Measurements from ENCODE around the gene MAN2B2. TPM values are rescaled to one million over a fixed set of nuclear protein-coding genes. Genes with fewer than 3 reads are reported as not detected.

Gene MAN2B2
- total and polyA plus RNA-seq, 2 of the 8 experiments (the other 6 are each of a cell fraction or from before 2014, with no cell fraction given): 3.3 to 4.0 TPM

- H3K9ac ChIP-seq (replicated peaks in 1 of 4; ENCODE audit: extremely low read depth in 1 of 4, low read depth in 3 of 4, low read length in 3 of 4): no peak overlapping the region
- H3K14ac ChIP-seq (ENCODE audit: insufficient read length): no peak overlapping the region
- no peaks in the 10 kb centered on the region for H3K79me1 ChIP-seq (ENCODE audit: low read depth, low read length)
- no peaks in the 10 kb centered on the region; a peak in 1 of 7 replicates for H3K27me3 ChIP-seq (replicated peaks in 1 of 4; ENCODE audit: control insufficient read depth in 3 of 4, extremely low read depth in 1 of 4, insufficient read depth in 3 of 4, low read length in 3 of 4)
- H4K8ac ChIP-seq (ENCODE audit: extremely low read depth, insufficient read depth, low read length): no peak overlapping the region
- no peak overlapping the region for H3K56ac ChIP-seq (replicated peaks; ENCODE audit: insufficient read length, low read depth, low read length)
- H2BK15ac ChIP-seq (ENCODE audit: low read length): no peak overlapping the region
- H2AK5ac ChIP-seq (ENCODE audit: low read depth, low read length): no peak overlapping the region
- DNase-seq (ENCODE audit: low read depth in 1 of 2, low spot score in 2 of 2) (no peak), FAIRE-seq (no peak)
- no peak overlapping the region for H3K23ac ChIP-seq (ENCODE audit: insufficient read length)
- no peak overlapping the region for H3K27ac ChIP-seq (ENCODE audit: low read depth, low read length)
- H3K36me3 ChIP-seq (ENCODE audit: control insufficient read depth in 2 of 4, insufficient read depth in 4 of 4, low read length in 3 of 4): peaks cover 0 to 12% (median 2%) of the 10 kb centered on the region in 4 experiments; a peak in 3 of 8 replicates
- peaks cover 0 to 5% of the 10 kb centered on the region in 2 experiments; a peak in 3 of 4 replicates for H3K9me3 ChIP-seq (ENCODE audit: insufficient read depth in 2 of 2, low read depth in 1 of 2, low read length in 1 of 2)
- no peak overlapping the region for H4K5ac ChIP-seq (ENCODE audit: insufficient read length, low read depth, low read length)
- H2BK20ac ChIP-seq (ENCODE audit: low read length): no peak overlapping the region
- H3K4me3 ChIP-seq (ENCODE audit: extremely low read depth in 1 of 4, insufficient read depth in 2 of 4, low read depth in 3 of 4, low read length in 4 of 4): no peak overlapping the region
- H2BK5ac ChIP-seq (ENCODE audit: low read depth, low read length): no peak overlapping the region
- no peak overlapping the region for H4K91ac ChIP-seq (replicated peaks; ENCODE audit: insufficient read length, low read length)
- H2BK12ac ChIP-seq (ENCODE audit: low read depth, low read length): no peak overlapping the region
- H3K4ac ChIP-seq (replicated peaks; ENCODE audit: insufficient read length, low read depth, low read length): no peak overlapping the region
- POLR2A ChIA-PET (ENCODE audit: partially characterized antibody): interaction anchor here (0.7 to 0.9 kb wide), 2 partner anchors 94 to 464 kb away, joined by 3 read pairs; no protein-coding TSS in a partner anchor
- H2BK120ac ChIP-seq (replicated peaks; ENCODE audit: low read depth, low read length): no peak overlapping the region
- H3K4me2 ChIP-seq (ENCODE audit: insufficient read depth in 1 of 2, low read depth in 2 of 2, low read length in 2 of 2): no peak overlapping the region
- H2AFZ ChIP-seq (ENCODE audit: low read length): no peak overlapping the region
- peaks cover 11% of the 10 kb centered on the region; the same call in 1 of the 2 replicates for H3K23me2 ChIP-seq (ENCODE audit: low read depth, low read length)
- CTCF ChIA-PET (ENCODE audit: partially characterized antibody): no interaction called here
- no peaks in the 10 kb centered on the region for H3K79me2 ChIP-seq (ENCODE audit: control insufficient read depth in 1 of 2, insufficient read depth in 2 of 2, low read length in 2 of 2)
- peaks cover 0 to 7% of the 10 kb centered on the region in 2 experiments for H4K20me1 ChIP-seq (replicated peaks in 1 of 2; ENCODE audit: control insufficient read depth in 1 of 2, insufficient read depth in 2 of 2, low read length in 2 of 2)
- 97% methylated on average over 6 of the region's 6 CpGs; no CpG with 5 or more reads in 1 of the 2 experiments for WGBS, 2 experiments (ENCODE audit: extremely low coverage in 1 of 2, insufficient coverage in 1 of 2, insufficient read length in 1 of 2, insufficient replicate concordance in 2 of 2, low coverage in 1 of 2, low lambda C conversion rate in 2 of 2, missing lambda C conversion rate in 1 of 2)
- no peak overlapping the region for H3K18ac ChIP-seq (ENCODE audit: extremely low read depth, low read length)
- H3K4me1 ChIP-seq (replicated peaks in 1 of 4; ENCODE audit: control insufficient read depth in 3 of 4, insufficient read depth in 4 of 4, low read length in 3 of 4): peaks cover 0 to 6% (median 4%) of the 10 kb centered on the region in 4 experiments; a peak in 3 of 7 replicates
- TF ChIP-seq CTBP2 (IDR thresholded peaks at IDR 0.05; ENCODE audit: borderline replicate concordance, insufficient read depth, insufficient read length, low read length): no peak
- TF ChIP-seq CTCF (IDR thresholded peaks at IDR 0.05; ENCODE audit: control extremely low read depth in 1 of 3, insufficient read depth in 1 of 3, low read depth in 1 of 3, low read length in 3 of 3): no peak
- TF ChIP-seq SP2 (IDR thresholded peaks at IDR 0.05; ENCODE audit: low read length): no peak
- no peak for TF ChIP-seq RNF2 (IDR thresholded peaks at IDR 0.05; ENCODE audit: borderline replicate concordance, low read depth, low read length, missing control alignments, poor library complexity, severe bottlenecking)
- no peak for TF ChIP-seq SUZ12 (IDR thresholded peaks at IDR 0.05; ENCODE audit: low read length)
- no peak for TF ChIP-seq BCL11A (IDR thresholded peaks at IDR 0.05; ENCODE audit: low read depth in 2 of 2, low read length in 2 of 2)
- no peak for TF ChIP-seq CREB1 (IDR thresholded peaks at IDR 0.05)
- no peak for TF ChIP-seq ASH2L (IDR thresholded peaks at IDR 0.05; ENCODE audit: low read length)
- no peak for TF ChIP-seq JUN (IDR thresholded peaks at IDR 0.05; ENCODE audit: low read depth, low read length)
- TF ChIP-seq SP1 (IDR thresholded peaks at IDR 0.05; ENCODE audit: low read depth, low read length): no peak
- no peak for TF ChIP-seq SIX5 (IDR thresholded peaks at IDR 0.05; ENCODE audit: low read depth, low read length)
- no peak for TF ChIP-seq CBX8 (IDR thresholded peaks at IDR 0.05; ENCODE audit: borderline replicate concordance, low read depth, low read length)
Observed at GRCh38 chr4:6580353-6580752, 5.4 kb downstream of the MAN2B2 start.

Data from H1 (cell line).